ENCODE results near the gene THSD4. TPM values are rescaled to one million over a fixed set of nuclear protein-coding genes. Genes with fewer than 3 reads are reported as not detected.

Gene THSD4
- total and polyA plus RNA-seq, 2 of the 8 experiments (the other 6 are each of a cell fraction or from before 2014, with no cell fraction given): 2.5 to 6.2 TPM

DNA sequence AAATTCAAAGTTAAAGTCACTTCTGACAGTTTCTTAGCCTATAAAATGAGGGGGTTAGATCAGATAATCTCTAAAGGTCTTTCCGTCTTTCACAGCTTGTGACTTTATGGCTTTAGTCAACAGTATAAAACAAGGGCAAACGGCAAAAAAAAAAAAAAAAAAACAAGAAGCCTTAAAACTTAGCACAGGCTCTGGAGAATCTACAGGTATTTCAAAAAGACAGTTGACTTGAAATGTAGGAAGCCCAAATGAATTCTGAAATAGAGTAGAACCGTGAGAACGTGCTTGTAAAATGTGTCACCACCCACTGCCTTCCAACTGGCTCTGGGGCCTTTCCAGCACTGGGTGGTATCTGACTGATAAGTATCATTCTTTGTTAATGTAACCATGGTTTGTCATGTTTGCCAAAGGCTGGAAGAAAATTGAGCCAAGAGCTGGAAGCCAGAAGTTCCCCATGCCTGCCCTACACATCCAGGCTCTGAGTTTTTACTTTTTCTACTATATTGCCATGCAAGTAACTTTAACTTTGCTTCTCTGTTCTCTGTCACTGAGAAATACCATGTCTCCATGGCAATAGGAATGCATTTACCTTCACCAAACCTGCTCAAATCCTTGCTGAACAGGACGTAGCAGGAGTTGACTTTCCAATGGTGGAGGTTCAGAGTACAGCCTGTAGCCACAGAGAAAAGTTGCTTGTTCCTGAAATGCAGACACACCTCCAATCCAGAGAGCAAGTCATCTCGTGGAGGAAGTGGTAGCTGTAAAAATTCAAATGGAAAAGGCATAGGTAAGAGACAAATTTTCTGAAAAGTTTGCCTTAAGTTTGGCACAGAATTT, 35.8 kb upstream of the THSD4 start:
- H2BK120ac ChIP-seq (replicated peaks; ENCODE audit: low read depth, low read length): no peak overlapping the region
- no peak for DNase-seq (ENCODE audit: low read depth in 1 of 2, low spot score in 2 of 2)
- H2AK5ac ChIP-seq (ENCODE audit: low read depth, low read length): no peak overlapping the region
- H4K8ac ChIP-seq (ENCODE audit: extremely low read depth, insufficient read depth, low read length): no peak overlapping the region
- H4K5ac ChIP-seq (ENCODE audit: insufficient read length, low read depth, low read length): no peak overlapping the region
- H3K36me3 ChIP-seq (ENCODE audit: control insufficient read depth in 2 of 4, insufficient read depth in 4 of 4, low read length in 3 of 4): no peaks in the 10 kb centered on the region
- H3K4me2 ChIP-seq (ENCODE audit: insufficient read depth in 1 of 2, low read depth in 2 of 2, low read length in 2 of 2): no peak overlapping the region
- peaks cover 0 to 16% (median 7%) of the 10 kb centered on the region in 4 experiments; a peak in 6 of 7 replicates for H3K27me3 ChIP-seq (replicated peaks in 1 of 4; ENCODE audit: control insufficient read depth in 3 of 4, extremely low read depth in 1 of 4, insufficient read depth in 3 of 4, low read length in 3 of 4)
- no peak for FAIRE-seq
- no peak overlapping the region for H2BK15ac ChIP-seq (ENCODE audit: low read length)
- TF ChIP-seq RAD21 (IDR thresholded peaks at IDR 0.05 in 1 of 2, conservative IDR thresholded peaks at IDR 0.05 in 1 of 2; ENCODE audit: low read depth in 2 of 2, low read length in 2 of 2): no peak
- no peak overlapping the region for H3K27ac ChIP-seq (ENCODE audit: low read depth, low read length)
- H3K56ac ChIP-seq (replicated peaks; ENCODE audit: insufficient read length, low read depth, low read length): no peak overlapping the region
- H3K23ac ChIP-seq (ENCODE audit: insufficient read length): no peak overlapping the region
- no peak overlapping the region for H3K4ac ChIP-seq (replicated peaks; ENCODE audit: insufficient read length, low read depth, low read length)
- no peak overlapping the region for H3K9ac ChIP-seq (replicated peaks in 1 of 4; ENCODE audit: extremely low read depth in 1 of 4, low read depth in 3 of 4, low read length in 3 of 4)
- no peak overlapping the region for H3K4me3 ChIP-seq (ENCODE audit: extremely low read depth in 1 of 4, insufficient read depth in 2 of 4, low read depth in 3 of 4, low read length in 4 of 4)
- 90% methylated on average over 6 of the region's 6 CpGs; no CpG with 5 or more reads in 1 of the 2 experiments for WGBS, 2 experiments (ENCODE audit: extremely low coverage in 1 of 2, insufficient coverage in 1 of 2, insufficient read length in 1 of 2, insufficient replicate concordance in 2 of 2, low coverage in 1 of 2, low lambda C conversion rate in 2 of 2, missing lambda C conversion rate in 1 of 2)
- no peaks in the 10 kb centered on the region for H4K20me1 ChIP-seq (replicated peaks in 1 of 2; ENCODE audit: control insufficient read depth in 1 of 2, insufficient read depth in 2 of 2, low read length in 2 of 2)
- CTCF ChIA-PET (ENCODE audit: partially characterized antibody): interaction anchor here (0.8 kb wide), 1 partner anchor 33 kb away, joined by 4 read pairs; no protein-coding TSS in a partner anchor
- H3K14ac ChIP-seq (ENCODE audit: insufficient read length): no peak overlapping the region
- H2BK5ac ChIP-seq (ENCODE audit: low read depth, low read length): no peak overlapping the region
- H3K79me2 ChIP-seq (ENCODE audit: control insufficient read depth in 1 of 2, insufficient read depth in 2 of 2, low read length in 2 of 2): no peaks in the 10 kb centered on the region
- no peaks in the 10 kb centered on the region for H3K4me1 ChIP-seq (replicated peaks in 1 of 4; ENCODE audit: control insufficient read depth in 3 of 4, insufficient read depth in 4 of 4, low read length in 3 of 4)
- H3K18ac ChIP-seq (ENCODE audit: extremely low read depth, low read length): no peak overlapping the region
- no peaks in the 10 kb centered on the region for H3K23me2 ChIP-seq (ENCODE audit: low read depth, low read length)
- no peak overlapping the region for H4K91ac ChIP-seq (replicated peaks; ENCODE audit: insufficient read length, low read length)
- H3K79me1 ChIP-seq (ENCODE audit: low read depth, low read length): no peaks in the 10 kb centered on the region
- H2BK12ac ChIP-seq (ENCODE audit: low read depth, low read length): no peak overlapping the region
- POLR2A ChIA-PET (ENCODE audit: partially characterized antibody): interaction anchor here (0.7 kb wide), 1 partner anchor 12 kb away, joined by 4 read pairs; no protein-coding TSS in a partner anchor
- H2AFZ ChIP-seq (ENCODE audit: low read length): no peak overlapping the region
- H3K9me3 ChIP-seq (ENCODE audit: insufficient read depth in 2 of 2, low read depth in 1 of 2, low read length in 1 of 2): no peaks in the 10 kb centered on the region
- no peak overlapping the region for H2BK20ac ChIP-seq (ENCODE audit: low read length)

All from H1 (cell line).